GM19238 (cell line): ENCODE results near the gene PTPRR.
"Not testable (repeated sequence)": the region's sequence is repeated elsewhere in the genome, so short reads cannot be mapped to it uniquely, and the experiment has no call there.

Source experiments
- DNase-seq: peaks from one replicate; pipeline ENCODE4 v3.0.0; 2011; ENCODE audit warnings: low spot score; ENCODE audit not compliant: insufficient read length

PTPRR gene

DNA sequence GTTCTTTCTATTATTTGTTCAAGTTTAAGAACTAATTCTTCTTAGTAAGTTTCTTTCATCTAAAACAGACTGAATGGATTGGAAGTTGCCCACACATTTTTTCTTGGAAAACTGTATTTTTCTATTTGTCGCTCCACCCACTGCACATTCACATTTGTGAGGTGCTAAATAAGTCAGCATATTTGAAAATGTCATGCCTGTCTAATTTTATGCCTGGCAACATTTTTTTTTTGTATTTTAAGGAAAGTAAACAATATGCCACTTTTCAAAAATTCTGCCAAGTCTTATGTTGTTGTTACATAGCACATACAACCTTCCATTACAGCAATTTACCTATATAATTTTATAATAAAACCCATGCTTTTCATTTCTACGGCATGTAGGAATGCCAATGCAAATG, 170.6 kb downstream of the PTPRR start:
- no peak for DNase-seq

DNA sequence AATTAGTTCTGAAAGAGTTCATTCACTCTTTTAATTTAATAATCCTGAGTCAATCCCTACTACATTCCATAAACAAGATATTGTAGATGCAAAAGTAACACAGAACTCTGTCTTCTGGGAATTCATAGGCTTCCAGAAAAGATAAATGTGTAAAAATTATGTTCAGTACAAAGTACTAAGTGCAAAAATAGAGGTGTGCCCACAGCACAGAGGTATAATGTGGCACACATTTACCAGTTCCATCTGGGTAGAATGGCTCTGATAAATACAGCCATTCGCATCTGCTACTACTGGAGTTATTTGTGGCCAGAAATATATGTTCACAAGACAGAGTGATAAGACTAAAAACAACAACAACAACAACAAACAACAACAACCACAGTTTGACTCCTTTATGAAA, 171.7 kb downstream of the PTPRR start:
- no peak for DNase-seq

DNA sequence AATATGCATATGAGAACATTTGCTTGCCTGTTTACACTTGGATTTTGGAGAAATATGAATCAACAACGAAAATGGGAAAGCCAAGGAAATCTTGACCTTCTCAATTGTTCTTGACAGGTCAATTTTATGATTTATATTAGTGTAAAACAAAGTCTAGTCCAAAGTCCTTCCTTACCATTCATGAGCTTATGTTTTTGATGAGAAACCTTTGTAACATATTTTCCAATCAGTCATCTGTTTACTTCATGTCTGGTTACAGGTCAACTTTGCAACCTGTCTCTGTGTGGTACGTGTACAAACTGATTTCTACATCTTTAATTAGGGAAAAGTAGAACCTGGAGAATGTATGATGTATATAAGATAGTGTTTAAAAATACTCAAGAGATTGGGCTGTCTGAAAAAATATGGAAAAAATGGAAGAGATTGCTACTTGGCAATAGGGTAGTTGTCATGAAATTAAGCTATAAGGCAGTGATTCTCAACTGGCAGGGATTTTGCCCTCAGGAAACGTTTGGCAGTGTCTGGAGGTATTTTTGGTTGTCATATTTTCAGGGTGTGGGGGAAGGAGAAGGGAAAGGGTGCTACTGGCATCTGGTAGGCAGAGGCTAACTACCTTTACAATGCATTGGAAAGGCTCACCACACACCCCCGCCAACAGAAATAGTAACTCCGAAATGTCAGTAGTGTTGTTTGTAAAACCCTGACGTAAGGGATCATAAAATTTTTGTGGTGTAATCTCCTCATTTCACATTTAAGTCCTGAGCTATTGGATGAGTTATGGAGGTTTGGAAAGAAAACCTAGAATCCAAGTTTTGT, 172.9 kb downstream of the PTPRR start:
- DNase-seq = no peak

DNA sequence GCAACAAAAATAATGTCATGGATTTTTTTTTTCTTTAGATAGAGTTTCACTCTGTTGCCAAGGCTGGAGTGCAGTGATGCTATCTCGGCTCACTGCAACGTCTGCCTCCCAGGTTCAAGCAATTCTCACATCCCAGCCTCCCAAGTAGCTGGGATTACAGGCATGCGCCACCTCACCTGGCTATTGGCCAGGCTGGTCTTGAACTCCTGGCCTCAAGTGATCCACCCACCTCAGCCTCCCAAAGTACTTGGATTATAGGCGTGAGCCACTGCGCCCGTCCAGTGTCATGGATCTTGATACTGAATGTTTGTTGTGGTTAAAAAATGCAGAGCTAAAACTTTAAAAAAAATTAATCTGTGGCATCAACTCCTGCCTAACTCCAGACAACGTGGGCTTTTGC, 175.5 kb downstream of the PTPRR start:
- no peak for DNase-seq

DNA sequence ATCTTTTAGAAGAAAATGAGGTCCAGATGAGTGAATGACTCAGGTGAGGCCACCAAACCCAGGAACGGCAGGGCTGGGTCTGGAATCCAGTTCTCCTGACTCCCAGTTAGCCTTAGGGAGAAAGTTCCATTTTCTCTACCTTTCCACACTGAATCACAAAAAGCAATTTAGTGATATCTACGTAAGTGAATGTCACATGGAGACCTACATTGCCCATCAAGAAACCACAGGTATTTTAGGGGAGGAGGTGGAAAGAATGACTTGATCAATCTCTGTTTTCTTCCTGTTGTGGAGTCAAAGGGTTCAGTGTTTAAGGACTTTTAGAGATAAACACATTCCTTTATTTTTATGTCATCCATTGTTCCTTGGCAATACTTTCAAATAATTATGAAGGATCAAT, 176.4 kb downstream of the PTPRR start:
- DNase-seq = no peak

DNA sequence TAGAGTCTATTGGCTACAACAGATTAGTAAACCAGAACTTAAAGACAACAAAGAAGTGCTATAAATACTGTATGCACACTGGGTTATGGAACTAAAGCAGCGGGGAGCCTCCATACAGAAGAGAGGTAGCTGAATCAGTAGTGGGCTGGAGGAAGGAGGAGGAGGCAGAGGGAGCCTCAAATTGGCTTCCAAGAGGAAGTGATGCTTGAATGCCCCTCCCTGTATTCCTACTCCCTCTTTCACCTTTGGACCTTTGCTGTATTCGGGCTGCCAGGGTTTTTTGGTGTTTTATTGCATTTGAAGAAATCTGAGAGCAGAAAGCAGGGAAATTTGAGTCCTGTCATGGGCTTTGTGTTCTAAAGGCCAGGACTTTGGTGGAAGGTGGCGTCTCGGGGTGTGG, 179.3 kb downstream of the PTPRR start:
- DNase-seq = no peak

DNA sequence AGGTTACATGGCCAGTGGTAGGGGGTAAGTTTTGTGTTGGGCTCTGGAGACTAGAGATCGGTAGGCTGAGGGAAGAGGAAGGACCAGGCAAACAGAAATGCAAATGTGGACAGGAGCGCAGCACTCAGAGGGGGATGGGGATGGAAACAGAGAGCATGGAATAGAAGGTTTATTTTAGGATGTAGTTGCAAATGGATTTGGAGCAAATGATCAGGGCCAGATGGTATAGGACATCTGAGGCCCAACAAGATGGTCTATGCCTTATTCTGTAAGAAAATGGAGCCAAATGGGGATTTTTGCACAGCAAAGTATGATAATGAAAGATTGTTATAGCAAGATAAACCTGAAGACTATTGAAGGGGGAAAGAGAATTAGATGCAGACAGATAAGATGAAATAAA, 180.8 kb downstream of the PTPRR start:
- DNase-seq = no peak

DNA sequence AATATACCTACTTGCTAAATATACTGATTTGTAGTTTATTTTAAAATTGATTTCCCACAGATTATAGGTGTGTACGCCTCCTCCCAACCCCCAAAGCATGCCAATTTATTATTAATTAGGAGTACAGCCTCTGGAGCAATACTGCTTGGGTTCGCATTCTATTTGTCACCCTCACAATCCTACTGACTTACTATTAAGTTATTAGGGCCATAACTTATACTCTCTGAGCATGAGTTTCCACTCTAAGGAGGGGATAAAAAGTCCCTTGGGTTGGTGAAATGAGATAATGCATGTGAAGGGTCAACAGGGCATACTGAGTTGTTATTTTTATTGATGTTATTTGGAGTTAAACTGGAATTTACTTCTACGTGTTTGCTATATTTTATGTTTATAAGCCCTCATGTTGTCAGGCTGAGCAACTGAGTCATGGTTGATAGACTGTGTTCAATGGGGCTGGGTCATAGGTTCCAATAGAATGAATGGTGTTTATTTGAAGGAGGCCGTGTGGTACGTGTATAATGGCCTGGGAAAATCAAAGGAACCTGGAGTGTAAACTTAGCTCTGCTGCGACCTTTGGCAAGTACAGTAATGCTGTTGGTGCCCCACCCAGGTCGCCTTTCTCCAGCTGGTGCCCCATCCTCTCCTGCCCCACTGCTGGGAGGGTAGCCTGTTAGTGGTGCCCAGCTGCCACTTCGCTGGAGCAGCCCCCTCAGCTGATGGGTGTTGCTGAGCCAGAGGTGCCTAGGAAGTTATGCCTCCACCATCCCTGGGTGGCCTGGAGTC, 184.0 kb downstream of the PTPRR start:
- DNase-seq = no peak

DNA sequence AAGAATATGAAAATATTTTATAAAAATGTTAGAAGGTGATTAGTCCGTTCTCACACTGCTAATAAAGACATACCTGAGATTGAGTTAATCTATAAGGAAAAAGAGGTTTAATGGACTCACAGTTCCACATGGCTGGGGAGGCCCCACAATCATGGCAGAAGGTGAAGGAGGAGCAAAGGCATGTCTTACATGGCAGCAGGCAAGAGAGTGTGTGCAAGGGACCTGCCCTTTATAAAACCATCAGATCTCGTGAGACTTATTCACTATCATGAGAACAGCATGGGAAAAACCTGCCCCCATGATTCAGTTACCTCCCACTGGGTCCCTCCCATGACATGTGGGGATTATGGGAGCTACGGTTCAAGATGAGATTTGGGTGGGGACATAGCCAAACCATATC, 185.3 kb downstream of the PTPRR start:
- DNase-seq = not testable (repeated sequence)

DNA sequence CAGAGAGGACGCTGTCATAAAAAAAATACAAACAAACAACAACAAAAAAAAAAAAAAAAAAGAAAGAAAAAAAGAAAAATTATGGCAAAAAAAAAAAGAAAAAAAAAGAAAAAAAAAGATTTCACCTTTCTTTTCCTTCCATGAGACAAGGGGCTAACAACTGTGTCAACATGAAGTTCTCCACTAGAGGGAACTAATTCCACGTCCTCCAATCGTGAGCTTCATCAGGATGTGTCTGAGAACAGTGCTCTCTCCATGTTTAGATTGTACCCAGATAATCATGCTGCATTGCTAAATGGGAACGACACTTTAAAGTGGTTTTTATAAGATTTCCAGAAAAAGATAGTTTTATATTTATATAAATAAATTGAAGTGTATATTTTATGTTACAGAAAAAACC, 187.2 kb downstream of the PTPRR start:
- DNase-seq = peak; percentile 35

DNA sequence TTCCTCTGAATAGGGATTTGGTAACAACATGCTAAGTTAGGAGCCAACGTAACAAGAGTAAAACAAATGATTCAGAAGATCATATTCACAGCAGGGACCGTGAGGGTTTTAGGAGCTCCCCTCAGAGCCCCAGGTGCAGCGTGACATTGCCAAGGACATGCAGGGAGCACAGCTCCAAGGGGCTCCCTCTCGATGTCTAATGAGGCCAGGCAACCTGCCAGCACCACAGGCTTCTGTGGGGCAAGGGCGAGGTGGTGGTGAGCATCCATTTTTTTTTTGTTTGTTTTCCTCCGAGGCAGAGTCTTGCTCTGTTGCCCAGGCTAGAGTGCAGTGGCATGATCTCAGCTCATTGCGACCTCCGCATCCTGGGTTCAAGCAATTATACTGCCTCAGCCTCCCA, 188.3 kb downstream of the PTPRR start:
- no peak for DNase-seq

DNA sequence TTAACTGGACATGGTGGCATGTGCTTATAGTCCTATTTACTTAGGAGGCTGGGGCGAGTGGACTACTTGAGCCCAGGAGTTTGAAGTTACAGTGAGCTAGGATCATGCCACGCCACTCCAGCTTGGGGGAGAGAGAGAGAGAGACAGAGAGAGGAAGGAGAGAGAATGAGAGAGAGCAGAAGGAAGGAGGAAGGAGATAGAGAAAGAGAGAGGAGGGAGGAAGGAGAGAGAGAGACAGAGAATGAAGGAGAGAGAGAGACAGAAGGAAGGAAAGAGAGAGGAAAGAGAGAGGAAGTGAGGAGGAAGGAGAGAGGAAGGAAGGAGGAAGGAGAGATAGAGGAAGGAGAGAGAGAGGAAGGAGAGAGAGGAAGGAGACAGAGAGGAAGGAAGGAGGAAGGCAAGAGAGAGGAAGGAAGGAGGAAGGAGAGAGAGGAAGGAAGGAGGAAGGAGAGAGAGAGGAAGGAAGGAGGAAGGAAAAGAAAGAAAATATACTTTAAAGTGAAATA, 189.8 kb downstream of the PTPRR start:
- no peak for DNase-seq

DNA sequence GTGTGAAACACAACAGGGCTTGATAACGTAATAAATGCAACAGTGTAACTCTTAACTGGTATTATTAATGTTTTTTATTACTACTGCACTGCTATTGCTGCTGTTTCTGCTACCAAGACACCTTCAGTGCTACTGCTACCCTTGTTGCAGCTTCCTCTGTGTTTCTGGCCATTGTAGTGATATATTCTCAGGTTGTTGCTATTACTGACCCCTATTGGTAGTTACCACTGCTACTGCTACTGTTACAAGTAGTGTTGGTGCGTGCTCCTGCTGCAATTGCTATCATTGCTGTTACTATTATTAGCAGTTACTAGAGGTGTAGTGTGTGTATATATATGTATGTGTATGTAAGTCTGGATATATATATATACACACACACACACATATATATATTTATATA, 196.1 kb downstream of the PTPRR start:
- no peak for DNase-seq

DNA sequence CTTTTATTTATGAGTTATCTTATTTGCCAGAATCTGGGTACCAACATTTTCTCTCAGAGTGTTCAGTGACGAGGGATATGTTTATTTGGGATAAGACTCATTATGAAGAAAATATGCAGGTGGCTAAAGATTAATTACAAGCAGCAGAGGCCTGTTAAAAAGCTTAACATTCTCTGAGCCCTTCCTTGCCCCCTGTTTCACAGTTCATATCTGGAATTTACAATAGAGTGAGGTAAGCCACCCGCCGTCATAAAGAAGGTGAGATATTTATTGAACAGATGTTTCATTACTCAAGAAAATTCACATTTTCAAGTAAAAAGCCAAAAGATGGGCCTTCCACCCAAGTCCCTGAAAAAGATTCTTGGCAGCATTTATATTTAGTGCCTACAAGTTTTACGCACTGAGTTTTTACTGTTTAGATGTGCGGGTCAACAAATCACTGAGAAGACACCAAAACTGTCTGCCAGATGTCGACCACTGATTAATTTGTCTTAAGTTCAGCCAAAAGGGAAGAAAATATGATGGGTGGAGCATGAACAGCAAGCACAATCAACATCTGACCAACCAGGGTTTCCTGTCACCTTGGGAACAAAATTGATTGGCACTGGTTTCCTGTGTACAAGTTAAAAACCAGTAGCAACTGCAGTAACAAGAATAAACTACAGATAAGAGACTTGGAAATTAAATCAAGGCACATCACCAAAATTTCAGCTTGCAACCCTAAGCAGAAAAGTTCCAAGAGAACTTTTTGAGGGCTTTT, 197.8 kb downstream of the PTPRR start:
- no peak for DNase-seq

DNA sequence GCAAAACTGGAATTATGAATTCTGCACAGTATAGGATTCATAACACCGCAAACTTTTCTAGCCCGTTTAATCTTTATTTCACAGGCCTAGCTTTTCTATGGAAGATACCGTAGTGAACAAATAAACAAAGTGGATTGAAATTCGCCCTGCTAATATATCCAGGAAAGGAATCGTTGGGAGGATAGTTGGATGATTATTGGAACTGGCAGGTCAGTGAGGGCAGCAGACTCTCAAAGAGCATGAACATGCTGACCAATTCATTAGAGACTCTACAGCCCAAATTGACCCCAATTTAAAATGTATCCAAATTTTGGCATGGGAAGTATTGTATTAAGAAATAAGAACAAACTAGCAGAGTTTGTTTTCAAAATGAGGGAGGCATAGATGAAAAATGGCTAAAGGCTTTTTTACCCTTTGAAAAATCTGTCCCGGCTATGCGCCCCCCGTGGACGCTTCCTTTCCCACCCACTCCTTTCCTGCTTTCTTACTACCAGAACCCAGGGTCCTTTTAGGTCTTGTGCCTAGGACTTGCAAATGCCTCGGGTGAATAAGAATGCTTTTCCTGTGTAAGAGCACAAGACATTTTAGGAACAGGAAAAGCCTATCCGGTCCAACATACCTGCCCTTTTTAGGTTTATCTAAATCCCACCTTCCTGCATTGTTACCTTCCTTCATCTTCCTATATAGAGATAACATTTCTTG, 198.7 kb downstream of the PTPRR start:
- no peak for DNase-seq

DNA sequence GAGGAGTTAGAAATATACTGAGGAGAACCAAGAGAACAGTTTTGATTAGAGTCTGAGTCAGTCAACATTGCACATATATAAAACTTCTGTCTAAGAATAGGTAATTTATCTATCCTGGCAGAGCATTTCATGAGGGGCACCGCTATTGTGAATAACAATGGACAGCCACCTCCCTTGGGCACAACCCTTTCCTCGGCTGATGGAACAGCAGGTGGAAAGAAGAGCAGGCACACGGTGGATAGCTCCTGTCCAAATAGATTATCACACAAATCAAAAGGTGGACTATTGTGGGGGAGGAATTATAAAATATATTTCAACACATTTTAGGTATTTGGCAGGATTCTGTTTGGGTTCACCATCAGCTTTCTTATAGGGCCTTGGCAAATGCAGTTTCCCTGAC, 199.3 kb downstream of the PTPRR start:
- no peak for DNase-seq

DNA sequence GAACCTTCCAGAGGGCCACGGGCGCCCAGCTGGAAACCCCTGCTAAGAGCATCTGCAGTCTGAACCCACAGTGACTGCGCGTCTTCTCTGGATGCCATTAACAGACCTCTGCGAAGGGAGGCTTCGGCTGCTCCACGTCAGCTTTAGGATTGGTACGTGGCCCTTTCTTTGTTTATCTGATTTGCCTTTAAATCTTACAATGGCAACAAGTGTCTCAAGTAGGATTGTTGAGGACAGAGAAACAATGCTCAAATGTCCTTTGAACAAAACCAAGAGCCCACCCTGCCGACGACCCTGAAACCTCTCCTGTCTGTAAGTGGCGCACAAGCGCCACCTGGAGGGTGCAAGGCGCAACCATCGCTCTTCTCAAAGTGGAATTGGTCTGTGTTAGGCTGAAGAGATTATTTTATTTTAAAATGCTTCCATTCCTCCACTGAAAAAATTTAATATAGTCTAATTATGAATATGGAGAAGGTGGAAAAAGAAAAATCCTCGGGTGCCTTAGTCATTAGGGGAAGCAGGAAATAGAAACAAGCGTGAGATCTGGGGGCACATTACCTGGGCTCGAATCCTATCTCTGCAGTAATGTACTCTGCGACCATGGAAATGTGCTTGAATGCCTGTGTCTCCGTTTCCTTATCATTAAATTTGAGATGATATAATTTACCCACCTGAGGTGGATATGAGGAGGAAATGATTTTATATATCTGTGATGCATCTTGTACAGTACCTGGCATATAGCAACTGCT, 200.7 kb downstream of the PTPRR start:
- DNase-seq = no peak

DNA sequence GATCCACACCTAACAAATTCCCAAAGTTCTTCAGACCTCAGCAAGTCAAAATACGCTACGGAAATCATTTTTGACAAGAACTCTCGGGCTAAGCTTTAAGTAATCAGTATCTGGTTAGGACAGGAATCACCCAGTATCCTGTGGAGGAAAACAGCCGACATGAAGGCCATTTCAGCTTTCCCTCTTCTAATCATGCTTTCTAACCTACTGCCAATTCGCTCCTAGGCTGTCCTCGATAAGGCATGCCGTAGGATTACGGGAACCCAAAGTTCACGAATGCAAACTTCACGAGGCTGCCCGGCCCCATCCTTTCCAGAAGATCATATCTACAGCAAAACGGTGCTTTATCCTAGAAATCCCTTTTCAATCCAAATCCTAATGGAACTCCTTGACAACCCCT, 201.5 kb downstream of the PTPRR start:
- no peak for DNase-seq

DNA sequence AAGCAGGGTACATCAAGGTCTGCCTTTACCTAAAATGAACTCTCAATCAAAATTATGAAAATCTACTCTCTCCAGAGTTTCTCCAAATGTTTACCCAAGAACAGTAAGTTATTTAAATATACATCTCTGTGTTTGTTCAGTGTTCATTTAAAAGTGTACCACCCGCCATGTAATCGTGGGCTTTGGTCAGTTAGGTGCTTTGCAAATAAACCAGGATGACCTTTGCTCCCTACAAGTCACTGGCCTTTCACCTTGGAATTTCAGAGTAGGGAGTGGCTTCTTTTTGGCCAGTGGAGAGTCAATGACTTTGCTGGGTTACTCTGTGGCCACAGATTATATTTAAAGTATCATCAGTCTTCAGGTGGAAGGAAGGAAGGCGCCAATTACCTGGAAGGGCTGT, 208.7 kb downstream of the PTPRR start:
- no peak for DNase-seq

DNA sequence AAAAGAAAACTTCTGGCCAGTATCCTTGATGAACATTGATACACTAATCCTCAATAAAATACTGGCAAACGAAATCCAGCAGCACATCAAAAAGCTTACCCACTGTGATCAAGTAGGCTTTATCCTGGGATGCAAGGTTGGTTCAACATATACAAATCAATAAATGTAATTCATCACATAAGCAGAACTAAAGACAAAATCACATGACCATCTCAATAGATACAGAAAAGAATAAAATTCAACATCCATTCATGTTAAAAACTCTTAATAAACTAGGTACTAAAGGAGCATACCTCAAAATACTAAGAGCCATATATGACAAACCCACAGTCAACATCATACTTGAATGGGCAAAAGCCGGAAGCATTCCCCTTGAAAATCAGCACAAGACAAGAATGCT, 211.5 kb downstream of the PTPRR start:
- DNase-seq = no peak

DNA sequence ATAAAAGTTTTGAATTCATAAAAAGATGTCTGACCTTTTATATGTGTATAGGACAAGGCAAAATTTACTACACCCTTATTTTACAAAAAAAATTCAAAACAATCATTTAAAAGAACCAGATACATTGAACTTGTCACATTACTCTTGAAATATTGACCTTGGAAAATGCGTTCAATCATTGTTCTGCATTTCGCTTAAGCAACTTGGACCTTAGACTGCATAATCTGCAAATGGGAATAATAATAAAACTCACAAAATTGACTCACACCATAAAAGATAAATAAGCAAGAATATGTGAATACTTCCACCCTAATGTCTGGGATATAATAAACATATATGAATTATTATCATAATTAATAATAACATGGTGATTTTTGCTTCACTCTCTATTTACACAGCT, 213.9 kb downstream of the PTPRR start:
- no peak for DNase-seq
